ENCODE results near the gene DHX57.

DNA sequence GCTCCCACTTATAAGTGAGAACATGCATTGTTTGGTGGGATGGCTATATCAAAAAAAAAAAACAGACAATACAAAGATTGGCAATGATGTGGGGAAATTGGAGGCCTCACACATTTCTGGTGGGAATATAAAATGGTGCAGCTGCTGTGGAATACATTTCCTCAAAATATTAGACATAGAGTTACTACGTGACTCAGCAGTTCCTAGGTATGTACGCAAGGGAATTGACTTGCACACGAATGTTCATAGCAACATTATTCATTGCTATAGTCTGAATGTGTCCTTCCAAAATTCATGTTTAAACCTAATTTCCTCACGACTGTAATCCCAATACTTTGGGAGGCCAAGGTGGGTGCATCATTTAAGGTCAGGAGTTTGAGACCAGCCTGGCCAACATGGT is 11.6 kb upstream of the DHX57 start:
- TF ChIP-seq EZH2 (IDR thresholded peaks at IDR 0.05; ENCODE audit: low read depth, unreplicated experiment) = no peak
- TF ChIP-seq POLR2AphosphoS5 (IDR thresholded peaks at IDR 0.05; ENCODE audit: low read depth) = no peak
- TF ChIP-seq, protein P1, sequence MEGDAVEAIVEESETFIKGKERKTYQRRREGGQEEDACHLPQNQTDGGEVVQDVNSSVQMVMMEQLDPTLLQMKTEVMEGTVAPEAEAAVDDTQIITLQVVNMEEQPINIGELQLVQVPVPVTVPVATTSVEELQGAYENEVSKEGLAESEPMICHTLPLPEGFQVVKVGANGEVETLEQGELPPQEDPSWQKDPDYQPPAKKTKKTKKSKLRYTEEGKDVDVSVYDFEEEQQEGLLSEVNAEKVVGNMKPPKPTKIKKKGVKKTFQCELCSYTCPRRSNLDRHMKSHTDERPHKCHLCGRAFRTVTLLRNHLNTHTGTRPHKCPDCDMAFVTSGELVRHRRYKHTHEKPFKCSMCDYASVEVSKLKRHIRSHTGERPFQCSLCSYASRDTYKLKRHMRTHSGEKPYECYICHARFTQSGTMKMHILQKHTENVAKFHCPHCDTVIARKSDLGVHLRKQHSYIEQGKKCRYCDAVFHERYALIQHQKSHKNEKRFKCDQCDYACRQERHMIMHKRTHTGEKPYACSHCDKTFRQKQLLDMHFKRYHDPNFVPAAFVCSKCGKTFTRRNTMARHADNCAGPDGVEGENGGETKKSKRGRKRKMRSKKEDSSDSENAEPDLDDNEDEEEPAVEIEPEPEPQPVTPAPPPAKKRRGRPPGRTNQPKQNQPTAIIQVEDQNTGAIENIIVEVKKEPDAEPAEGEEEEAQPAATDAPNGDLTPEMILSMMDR (conservative IDR thresholded peaks at IDR 0.05; ENCODE audit: low read depth in 2 of 2) = no peak
- no peak for TF ChIP-seq NANOG (IDR thresholded peaks at IDR 0.05; ENCODE audit: borderline replicate concordance)
- no peak for TF ChIP-seq EZH2phosphoT487 (IDR thresholded peaks at IDR 0.05; ENCODE audit: unreplicated experiment)
- TF ChIP-seq, protein P2, sequence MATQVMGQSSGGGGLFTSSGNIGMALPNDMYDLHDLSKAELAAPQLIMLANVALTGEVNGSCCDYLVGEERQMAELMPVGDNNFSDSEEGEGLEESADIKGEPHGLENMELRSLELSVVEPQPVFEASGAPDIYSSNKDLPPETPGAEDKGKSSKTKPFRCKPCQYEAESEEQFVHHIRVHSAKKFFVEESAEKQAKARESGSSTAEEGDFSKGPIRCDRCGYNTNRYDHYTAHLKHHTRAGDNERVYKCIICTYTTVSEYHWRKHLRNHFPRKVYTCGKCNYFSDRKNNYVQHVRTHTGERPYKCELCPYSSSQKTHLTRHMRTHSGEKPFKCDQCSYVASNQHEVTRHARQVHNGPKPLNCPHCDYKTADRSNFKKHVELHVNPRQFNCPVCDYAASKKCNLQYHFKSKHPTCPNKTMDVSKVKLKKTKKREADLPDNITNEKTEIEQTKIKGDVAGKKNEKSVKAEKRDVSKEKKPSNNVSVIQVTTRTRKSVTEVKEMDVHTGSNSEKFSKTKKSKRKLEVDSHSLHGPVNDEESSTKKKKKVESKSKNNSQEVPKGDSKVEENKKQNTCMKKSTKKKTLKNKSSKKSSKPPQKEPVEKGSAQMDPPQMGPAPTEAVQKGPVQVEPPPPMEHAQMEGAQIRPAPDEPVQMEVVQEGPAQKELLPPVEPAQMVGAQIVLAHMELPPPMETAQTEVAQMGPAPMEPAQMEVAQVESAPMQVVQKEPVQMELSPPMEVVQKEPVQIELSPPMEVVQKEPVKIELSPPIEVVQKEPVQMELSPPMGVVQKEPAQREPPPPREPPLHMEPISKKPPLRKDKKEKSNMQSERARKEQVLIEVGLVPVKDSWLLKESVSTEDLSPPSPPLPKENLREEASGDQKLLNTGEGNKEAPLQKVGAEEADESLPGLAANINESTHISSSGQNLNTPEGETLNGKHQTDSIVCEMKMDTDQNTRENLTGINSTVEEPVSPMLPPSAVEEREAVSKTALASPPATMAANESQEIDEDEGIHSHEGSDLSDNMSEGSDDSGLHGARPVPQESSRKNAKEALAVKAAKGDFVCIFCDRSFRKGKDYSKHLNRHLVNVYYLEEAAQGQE (IDR thresholded peaks at IDR 0.05; ENCODE audit: unreplicated experiment) = no peak
- TF ChIP-seq, protein P3, sequence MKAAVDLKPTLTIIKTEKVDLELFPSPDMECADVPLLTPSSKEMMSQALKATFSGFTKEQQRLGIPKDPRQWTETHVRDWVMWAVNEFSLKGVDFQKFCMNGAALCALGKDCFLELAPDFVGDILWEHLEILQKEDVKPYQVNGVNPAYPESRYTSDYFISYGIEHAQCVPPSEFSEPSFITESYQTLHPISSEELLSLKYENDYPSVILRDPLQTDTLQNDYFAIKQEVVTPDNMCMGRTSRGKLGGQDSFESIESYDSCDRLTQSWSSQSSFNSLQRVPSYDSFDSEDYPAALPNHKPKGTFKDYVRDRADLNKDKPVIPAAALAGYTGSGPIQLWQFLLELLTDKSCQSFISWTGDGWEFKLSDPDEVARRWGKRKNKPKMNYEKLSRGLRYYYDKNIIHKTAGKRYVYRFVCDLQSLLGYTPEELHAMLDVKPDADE (IDR thresholded peaks at IDR 0.05) = no peak
- no peak for TF ChIP-seq STAT1 (IDR thresholded peaks at IDR 0.05; ENCODE audit: unreplicated experiment)
- no peak for TF ChIP-seq CREB1 (CRISPR knock-in tag; IDR thresholded peaks at IDR 0.05; ENCODE audit: low read depth)
- TF ChIP-seq JUNB (IDR thresholded peaks at IDR 0.05; ENCODE audit: unreplicated experiment) = no peak

Measured in GM23338 (cell line).